Smooth muscle cell of the brain vasculature (primary cell): ENCODE results near the gene TRIP10.

ENCODE experiments used
- DNase-seq: peaks from one replicate; pipeline ENCODE4 v3.0.0-alpha.2; 2012; ENCODE audit warnings: low read depth, low spot score

TRIP10 gene

DNA sequence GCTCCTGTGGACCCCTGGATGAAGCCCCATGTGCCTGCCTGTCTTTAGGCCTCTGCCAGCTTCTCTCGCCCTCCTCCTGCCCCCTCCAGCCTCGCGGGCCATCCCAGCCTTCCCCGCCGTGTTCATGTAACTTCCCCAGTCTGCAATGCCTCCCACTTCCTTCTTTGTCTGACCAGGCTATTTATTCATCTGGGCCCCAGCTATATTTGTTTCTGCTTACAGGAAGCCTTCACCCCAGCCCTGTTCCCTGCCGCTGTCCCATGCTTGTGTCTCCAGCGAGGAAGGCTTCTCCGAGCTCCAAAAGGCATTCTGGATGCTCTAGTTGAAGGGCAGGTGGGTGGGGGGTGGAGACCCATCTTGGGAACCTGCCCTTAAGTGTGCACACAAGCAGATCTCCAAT is 11.1 kb upstream of the TRIP10 start:
- no peak for DNase-seq

GRCh38 chr19:6729573-6730152 is 9.8 kb upstream of the TRIP10 start:
- no peak for DNase-seq

DNA sequence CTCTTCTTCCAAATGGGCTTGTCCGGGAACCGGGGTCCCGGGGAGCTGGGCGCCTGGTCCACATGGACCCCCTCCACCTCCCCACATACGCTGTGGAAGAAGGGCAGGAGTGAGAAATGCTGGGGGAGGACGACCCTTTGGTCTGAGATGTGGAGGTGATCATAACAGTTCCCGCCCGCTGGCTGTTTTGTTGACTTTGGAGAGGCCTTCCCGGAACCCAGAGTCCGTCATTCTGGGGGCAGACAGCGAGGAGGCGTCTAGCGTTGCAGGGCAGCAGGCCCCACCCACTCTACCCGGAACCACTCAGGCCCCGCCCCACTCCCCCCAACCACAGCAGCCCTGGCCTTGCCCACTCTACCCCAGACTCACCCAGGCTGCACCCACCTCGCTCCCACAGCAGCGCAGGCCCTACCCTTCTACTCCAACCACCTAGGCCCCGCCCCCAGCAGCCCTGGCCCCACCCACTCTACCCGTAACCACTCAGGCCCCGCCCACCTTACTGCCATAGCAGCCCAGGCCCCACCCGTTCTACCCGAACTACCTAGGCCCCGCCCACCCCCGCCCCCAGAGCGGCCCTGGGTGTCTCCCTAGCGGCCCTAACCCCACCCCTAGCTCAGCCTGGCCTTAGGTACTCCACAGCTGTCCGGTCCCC is 9.2 kb upstream of the TRIP10 start:
- no peak for DNase-seq

- DNase-seq: no peak
These were observed 8.4 kb upstream of the TRIP10 start for GRCh38 chr19:6730941-6731670.

- DNase-seq: no peak
These were observed 7.7 kb upstream of the TRIP10 start for GRCh38 chr19:6731822-6732221.

DNA sequence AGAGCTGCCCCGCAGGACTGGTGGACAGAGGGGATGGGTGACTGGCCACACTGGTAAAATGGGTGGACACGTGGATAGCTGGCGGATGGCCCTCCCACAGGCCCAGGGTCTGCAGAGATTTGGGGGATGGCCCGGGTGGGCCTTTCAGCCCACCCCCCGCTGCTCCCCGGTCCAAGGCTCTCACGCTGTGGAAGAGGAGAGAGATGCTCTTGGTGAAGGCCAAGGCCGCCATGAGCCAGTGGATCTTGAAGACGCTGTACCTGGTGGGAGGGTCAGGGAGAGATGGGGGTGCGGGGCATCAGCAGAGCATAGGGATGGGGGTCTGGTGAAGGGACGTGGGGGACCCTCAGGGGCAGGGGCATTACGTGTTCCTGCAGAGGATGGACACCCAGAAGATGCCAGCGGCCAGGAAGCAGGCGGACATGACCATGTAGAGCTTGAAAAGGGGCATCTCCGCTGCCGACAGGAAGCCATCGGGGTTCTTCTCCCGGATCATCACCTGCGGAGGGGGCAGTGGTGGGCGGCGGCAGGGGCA is 6.6 kb upstream of the TRIP10 start:
- DNase-seq: no peak

DNA sequence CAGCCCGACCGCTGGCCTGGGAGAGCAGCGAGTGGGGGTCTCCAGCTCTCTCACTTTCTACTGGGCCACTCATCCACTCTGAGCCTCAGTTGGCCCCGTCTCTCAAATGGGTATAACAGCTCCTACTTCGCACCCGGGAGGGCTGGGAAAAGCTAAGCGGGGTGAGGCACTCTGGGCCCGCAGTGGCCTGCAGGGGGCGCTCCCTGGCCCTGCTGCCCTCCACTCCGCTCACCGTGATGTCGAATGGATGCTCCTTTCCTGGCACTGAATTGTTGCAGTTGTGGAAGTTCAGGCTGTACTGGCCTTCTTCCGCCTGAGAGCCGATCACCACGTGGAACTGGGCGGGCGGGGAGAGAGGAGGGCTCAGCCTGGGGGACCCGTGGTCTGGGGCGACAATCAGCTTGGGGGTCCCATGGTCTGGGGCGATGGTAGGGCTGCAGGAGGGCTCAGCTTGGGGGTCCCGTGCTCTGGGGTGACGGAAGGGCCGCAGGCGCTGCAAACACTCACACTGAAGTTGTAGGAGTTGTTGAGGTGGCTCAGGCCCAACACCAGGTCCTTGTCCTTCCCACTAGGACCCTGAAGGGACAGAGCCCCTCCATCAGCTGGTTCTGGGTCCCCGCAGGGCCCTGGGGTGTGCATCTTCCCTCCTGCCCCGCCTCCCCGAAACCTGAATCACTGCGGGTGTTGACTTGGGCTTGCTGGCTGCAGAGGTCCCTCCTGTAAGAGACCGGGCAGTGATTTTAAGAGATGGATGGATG is 6.0 kb upstream of the TRIP10 start:
- no peak for DNase-seq

GRCh38 chr19:6734096-6734696 is 5.3 kb upstream of the TRIP10 start:
- DNase-seq: no peak

GRCh38 chr19:6735181-6735911 is 4.1 kb upstream of the TRIP10 start:
- DNase-seq: no peak

GRCh38 chr19:6736169-6736916 is 3.1 kb upstream of the TRIP10 start:
- DNase-seq: no peak

DNA sequence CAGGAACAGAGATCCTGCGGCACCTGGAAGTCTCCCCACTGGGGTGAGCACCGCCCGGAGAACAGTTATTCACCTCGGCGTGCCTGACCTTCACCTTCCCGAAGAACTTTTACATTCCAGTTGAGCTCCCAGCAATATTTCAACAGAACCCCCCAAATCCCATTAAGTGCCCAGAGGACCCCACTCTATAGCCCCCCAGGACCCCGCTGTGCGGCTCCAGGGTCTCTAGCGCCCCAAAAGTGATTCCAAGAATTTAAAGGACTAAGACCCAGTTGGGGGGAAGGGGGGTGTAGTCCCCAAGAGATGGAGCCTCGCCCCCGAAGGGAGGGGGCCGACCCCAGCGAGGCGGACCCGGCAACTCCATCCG is 2.6 kb upstream of the TRIP10 start:
- no peak for DNase-seq

GRCh38 chr19:6737284-6737872 is 2.1 kb upstream of the TRIP10 start, which contains the start of gene GPR108:
Gene GPR108, minus strand, starts transcription at chr19:6737580. Its CDS starts 4 bp downstream, at chr19:6737576.
- DNase-seq: peak; percentile 99

DNA sequence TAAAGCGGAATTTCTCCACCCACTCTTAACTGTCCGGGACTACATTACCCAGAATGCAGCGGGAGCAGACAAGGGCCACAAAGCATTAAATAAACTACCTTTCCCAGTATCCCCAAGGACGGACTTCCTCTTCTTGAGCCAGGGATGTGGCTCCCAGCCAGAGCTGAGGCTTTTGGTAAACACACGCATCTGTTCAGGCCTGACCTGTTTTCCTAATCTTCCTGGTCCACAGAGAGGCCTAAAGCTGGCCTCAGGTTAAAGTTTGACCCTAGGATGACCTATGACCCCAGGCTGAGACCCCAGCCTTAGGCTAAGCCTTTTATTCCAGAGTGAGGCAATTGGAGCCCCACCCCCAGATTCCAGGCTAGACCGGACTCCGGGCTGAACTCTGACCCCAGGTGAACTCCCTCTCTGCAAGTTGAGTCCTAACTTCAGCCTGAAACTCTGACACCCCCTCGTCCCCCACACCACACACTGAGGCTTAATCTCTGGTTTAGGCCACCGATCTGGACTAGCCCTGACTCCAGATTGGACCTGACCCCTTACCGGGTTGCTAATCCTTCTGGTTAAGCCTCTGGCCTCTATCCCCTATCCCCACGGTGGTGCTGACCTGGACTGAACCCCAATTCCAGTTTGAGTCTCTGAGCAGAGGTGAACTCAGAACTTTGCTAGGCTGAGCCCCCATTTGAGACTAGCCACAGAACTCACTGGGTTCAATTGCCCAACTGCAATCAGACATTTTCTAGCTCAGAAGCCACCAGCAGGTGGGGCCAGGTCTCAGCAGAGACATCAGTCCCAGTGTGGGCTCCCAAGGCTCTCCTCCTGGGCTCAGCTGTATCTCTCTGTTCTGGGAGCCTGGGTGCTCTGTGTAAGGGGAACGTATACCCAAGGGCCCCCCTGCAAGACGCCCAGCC is 1.4 kb upstream of the TRIP10 start:
- no peak for DNase-seq

- DNase-seq: no peak
These were observed 592 bp upstream of the TRIP10 start for GRCh38 chr19:6738787-6739389.

DNA sequence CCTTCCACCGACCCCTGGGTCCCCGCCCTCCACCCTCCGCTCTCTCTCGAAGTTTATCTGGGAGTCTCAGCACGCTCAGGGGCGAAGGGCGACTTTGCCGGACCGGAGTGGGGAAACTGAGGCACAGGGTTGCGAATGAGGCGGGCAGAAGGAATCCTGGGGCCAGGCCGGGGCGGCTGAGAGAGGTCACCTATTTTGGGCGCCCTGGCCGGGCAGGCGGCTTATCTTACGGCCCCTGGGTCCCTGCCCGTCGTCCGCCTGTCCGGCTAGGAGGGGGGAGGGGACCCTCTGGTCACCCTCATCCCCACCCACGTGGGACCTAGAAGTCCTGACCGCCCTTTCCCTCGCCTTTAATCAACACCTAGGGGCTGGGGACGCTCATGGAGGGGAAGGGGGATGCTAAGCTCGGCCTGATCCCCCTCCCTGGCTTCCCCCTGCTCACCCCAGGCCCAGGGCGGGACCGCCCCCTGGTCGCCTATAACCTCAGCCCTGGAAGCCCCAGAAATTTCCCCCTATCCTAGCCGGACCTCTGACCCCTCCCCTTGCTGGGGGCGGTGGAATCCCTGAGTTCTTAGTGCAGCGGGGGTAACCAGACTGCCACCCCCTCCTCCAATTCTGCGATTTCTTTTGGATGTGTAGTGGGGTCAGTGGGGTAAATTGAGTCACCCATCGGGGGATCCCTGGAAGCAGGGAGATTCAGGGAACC is 556 bp downstream of the TRIP10 start:
- DNase-seq: no peak

GRCh38 chr19:6740589-6741343 is 1.3 kb downstream of the TRIP10 start:
- DNase-seq: no peak

DNA sequence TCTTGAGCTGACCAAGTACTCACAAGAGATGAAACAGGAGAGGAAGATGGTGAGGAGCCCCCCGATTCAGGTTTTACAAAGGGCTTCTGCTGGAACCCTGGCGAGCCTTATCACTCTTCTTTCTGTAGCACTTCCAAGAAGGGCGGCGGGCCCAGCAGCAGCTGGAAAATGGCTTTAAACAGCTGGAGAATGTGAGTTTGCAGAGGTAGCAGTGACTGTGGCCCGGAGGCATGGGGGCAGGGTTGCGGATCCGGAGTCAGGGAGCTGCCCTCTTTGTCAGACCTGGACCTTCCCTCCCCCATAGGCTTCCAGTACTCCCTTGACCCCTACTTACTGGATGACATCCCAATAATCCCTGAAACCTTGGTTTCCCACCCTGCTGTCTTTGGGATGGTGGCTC is 3.6 kb downstream of the TRIP10 start:
- no peak for DNase-seq
